ENCODE measurements around the gene SRMS. TPM values are rescaled to one million over a fixed set of nuclear protein-coding genes. Genes with fewer than 3 reads are reported as not detected.

SRMS gene
- total RNA-seq, 1 experiment from 2014 or later: 3.2 TPM

DNA sequence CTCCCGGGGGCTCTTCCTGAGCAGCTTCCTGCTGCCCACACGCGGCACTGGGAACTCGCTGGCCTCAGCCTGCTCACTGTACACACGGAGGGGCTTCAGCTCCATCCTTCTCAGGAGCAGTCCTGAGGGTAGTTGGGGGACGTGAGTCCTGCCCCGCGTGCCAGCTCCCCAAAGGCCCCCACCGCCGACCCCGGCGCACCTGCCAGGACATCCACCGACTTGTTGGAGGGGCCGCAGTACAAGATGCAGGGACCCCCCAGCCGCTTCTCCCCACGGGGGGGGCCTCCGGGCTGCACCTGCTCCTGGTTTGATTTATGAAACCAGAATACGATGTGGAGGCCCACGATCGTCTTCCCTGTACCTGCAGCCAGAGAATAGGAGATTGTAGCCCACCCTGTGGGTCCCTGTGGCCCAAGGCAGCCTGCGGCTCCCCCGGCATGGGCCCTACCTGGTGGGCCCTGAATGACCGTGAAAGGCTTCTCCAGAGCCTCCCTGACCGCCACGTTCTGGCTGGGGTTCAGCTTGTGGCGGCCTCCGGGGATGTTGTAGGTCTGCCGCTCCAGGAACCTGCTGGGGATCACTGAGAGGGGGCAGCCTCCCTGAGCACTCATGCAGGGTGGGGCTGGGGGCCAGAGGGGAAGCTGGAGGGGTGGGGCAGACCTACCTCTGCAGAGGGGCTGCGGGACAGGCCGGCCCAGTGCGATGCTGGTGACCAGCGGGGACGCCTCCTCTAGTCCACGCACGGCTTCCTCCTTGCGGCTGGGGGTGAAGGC is 14.3 kb upstream of the SRMS start:
- ChIA-PET CTCF (no interaction called here), POLR2A (interaction anchor here (0.6 kb wide), 1 partner anchor 20 kb away, joined by 3 read pairs; no protein-coding TSS in a partner anchor), RAD21 (ENCODE audit: low non-redundant PET in 1 of 2, low total read pairs in 2 of 2, uncharacterized antibody in 2 of 2, unreplicated experiment in 2 of 2) (no interaction called here)
- Histone ChIP-seq H4K20me1 (ENCODE audit: insufficient read depth) (no peaks in the 10 kb centered on the region), H3K36me3 (ENCODE audit: control insufficient read depth in 1 of 2, insufficient read depth in 2 of 2, low read length in 2 of 2) (no peaks in the 10 kb centered on the region; a peak in 3 of 4 replicates), H3K9me3 (ENCODE audit: control insufficient read depth in 1 of 2, insufficient read depth in 1 of 2, low read depth in 1 of 2, low read length in 2 of 2) (no peaks in the 10 kb centered on the region), H3K9me2 (ENCODE audit: insufficient read depth) (no peaks in the 10 kb centered on the region), H3K4me3 (replicated peaks in 1 of 2; ENCODE audit: low read depth in 1 of 2, low read length in 2 of 2) (no peak overlapping the region), H2AFZ (ENCODE audit: low read depth, low read length, poor library complexity, severe bottlenecking) (no peak overlapping the region), H3K79me2 (ENCODE audit: insufficient read depth, low read length) (no peaks in the 10 kb centered on the region), H3K27ac (ENCODE audit: low read depth, low read length) (no peak overlapping the region), H3K4me2 (ENCODE audit: low read length) (no peak overlapping the region), H3K9ac (ENCODE audit: low read length) (no peak overlapping the region), H3K4me1 (ENCODE audit: control insufficient read depth in 1 of 2, insufficient read depth in 2 of 2, low read length in 2 of 2) (no peaks in the 10 kb centered on the region), H3K27me3 (ENCODE audit: insufficient read depth, low read length) (no peaks in the 10 kb centered on the region)
- TF ChIP-seq EZH2phosphoT487 (IDR thresholded peaks at IDR 0.05; ENCODE audit: borderline replicate concordance) (no peak), YY1 (IDR thresholded peaks at IDR 0.05; ENCODE audit: extremely low read depth, insufficient replicate concordance, low read depth, low read length) (no peak), ZNF274 (IDR thresholded peaks at IDR 0.05; ENCODE audit: low read depth, low read length) (no peak), MAX (IDR thresholded peaks at IDR 0.05) (no peak), TCF7L2 (IDR thresholded peaks at IDR 0.05; ENCODE audit: borderline replicate concordance, extremely low read depth, insufficient read depth, insufficient read length) (no peak), REST (IDR thresholded peaks at IDR 0.05; ENCODE audit: low read depth) (no peak), RAD21 (IDR thresholded peaks at IDR 0.05; ENCODE audit: low read depth) (no peak)
- TF ChIP-seq, protein P1, sequence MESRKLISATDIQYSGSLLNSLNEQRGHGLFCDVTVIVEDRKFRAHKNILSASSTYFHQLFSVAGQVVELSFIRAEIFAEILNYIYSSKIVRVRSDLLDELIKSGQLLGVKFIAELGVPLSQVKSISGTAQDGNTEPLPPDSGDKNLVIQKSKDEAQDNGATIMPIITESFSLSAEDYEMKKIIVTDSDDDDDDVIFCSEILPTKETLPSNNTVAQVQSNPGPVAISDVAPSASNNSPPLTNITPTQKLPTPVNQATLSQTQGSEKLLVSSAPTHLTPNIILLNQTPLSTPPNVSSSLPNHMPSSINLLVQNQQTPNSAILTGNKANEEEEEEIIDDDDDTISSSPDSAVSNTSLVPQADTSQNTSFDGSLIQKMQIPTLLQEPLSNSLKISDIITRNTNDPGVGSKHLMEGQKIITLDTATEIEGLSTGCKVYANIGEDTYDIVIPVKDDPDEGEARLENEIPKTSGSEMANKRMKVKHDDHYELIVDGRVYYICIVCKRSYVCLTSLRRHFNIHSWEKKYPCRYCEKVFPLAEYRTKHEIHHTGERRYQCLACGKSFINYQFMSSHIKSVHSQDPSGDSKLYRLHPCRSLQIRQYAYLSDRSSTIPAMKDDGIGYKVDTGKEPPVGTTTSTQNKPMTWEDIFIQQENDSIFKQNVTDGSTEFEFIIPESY (IDR thresholded peaks at IDR 0.05; ENCODE audit: extremely low read depth, insufficient replicate concordance, low read length): no peak
- no TSS peak for BruUV-seq (replicated peaks)
- intact Hi-C loops (cut with micrococcal nuclease): no loop called here
- DNase-seq (ENCODE audit: low read depth, low spot score) (no peak), ATAC-seq (no peak)
